Fibroblast of villous mesenchyme (primary cell): ENCODE results near the gene PPP2R3A. TPM values are rescaled to one million over a fixed set of nuclear protein-coding genes. Genes with fewer than 3 reads are reported as not detected.
"Not testable (repeated sequence)": the region's sequence is repeated elsewhere in the genome, so short reads cannot be mapped to it uniquely, and the experiment has no call there.

Source experiments
- DNase-seq: peaks from one replicate; pipeline ENCODE4 v3.0.0-alpha.2; 2010; ENCODE audit warnings: low read depth
- H3K4me3 ChIP-seq: 2 replicates; pipeline ENCODE4 v1.5.1; 2011; ENCODE audit warnings: low read depth, mild to moderate bottlenecking, low read length
- total RNA-seq: library from RNA; depleted of rRNA; stranded (reverse); fragments of >200 nt; gene quantifications from 2 replicates; pipeline ENCODE4 v1.2.3, GENCODE V29; 2012
- TF ChIP-seq, protein P1 (sequence below): IDR thresholded peaks from 2 replicates; pipeline ENCODE4 v1.5.1; 2012; ENCODE audit warnings: low read depth, mild to moderate bottlenecking, low read length; ENCODE audit not compliant: insufficient read depth

PPP2R3A gene
- total RNA-seq, 1 donor: 25.9 TPM

- no peak overlapping the region for H3K4me3 ChIP-seq
- TF ChIP-seq, protein P1, sequence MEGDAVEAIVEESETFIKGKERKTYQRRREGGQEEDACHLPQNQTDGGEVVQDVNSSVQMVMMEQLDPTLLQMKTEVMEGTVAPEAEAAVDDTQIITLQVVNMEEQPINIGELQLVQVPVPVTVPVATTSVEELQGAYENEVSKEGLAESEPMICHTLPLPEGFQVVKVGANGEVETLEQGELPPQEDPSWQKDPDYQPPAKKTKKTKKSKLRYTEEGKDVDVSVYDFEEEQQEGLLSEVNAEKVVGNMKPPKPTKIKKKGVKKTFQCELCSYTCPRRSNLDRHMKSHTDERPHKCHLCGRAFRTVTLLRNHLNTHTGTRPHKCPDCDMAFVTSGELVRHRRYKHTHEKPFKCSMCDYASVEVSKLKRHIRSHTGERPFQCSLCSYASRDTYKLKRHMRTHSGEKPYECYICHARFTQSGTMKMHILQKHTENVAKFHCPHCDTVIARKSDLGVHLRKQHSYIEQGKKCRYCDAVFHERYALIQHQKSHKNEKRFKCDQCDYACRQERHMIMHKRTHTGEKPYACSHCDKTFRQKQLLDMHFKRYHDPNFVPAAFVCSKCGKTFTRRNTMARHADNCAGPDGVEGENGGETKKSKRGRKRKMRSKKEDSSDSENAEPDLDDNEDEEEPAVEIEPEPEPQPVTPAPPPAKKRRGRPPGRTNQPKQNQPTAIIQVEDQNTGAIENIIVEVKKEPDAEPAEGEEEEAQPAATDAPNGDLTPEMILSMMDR: no peak
- DNase-seq: no peak
These were observed 187.4 kb downstream of the PPP2R3A start for GRCh38 chr3:136152963-136153362.

GRCh38 chr3:136161516-136161915 is 196.0 kb downstream of the PPP2R3A start:
- TF ChIP-seq, protein P1: no peak
- no peak overlapping the region for H3K4me3 ChIP-seq
- no peak for DNase-seq

DNA sequence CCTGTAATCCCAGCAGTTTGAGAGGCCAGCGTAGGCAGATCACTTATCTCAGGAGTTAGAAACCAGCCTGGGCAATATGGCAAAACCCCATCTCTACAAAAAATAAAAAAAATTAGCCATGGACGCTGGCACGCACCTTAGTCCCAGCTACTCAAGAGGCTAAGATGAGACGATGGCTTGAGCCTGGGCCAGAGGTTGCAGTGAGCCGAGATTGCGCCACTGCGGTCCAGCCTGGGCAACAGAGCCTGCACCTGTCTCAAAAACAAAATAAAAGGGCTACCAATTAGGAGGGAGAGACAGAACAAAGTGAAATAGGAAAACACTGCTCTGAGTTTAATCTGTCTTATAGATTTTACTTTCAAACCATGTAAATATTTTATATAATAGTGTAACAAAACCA is 196.8 kb downstream of the PPP2R3A start:
- DNase-seq: no peak
- TF ChIP-seq, protein P1: no peak
- H3K4me3 ChIP-seq: no peak overlapping the region

GRCh38 chr3:136163607-136164006 is 198.1 kb downstream of the PPP2R3A start:
- not testable (repeated sequence) for H3K4me3 ChIP-seq

DNA sequence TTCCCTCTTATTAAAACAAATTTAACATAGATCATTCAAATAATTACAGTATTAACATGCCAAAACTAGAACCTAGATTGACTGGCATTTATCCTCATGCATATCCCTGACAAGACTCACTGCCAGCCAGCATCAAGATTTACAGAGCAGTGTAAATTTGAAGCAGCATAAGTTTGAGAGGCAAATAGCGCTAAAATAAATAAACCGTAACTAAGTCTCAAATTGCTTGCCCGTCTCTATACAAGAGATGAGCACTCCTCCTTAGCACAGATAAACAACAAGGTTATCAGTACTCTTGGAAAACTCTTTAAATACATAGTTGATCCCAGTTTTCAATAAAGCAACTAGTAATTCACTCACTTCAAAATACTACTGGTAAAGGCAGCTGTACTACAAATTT is 201.0 kb downstream of the PPP2R3A start:
- peak; percentile 25 for DNase-seq
- TF ChIP-seq, protein P1: no peak

More at GRCh38 chr3:136163607-136164006, 198.1 kb downstream of the PPP2R3A start:
- DNase-seq: not testable (repeated sequence)

GRCh38 chr3:136168236-136168635 is 202.7 kb downstream of the PPP2R3A start:
- not testable (repeated sequence) for H3K4me3 ChIP-seq, DNase-seq

More for the DNA sequence above, 201.0 kb downstream of the PPP2R3A start:
- H3K4me3 ChIP-seq: no peak overlapping the region

DNA sequence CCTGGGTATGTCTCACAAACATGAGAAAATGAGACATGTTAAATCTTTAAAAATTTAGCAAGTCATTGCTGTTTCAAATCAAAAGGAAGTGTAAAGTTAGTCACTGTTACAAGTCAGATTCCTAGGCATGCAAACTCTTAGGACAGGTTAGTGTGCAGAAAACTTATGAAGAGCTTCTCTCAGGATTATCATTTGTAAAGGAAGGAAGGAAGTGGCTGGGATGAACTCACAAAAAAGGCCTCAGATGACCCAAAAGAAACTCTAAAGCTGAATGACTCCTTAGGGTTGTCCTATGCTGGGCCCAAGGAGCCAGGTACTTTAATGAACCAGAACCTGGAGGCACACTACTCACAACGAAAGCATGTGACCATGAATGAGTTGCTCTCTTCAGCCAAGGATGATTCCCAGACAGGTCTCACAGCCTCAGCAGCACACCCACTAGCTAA is 205.6 kb downstream of the PPP2R3A start:
- H3K4me3 ChIP-seq: no peak overlapping the region
- TF ChIP-seq, protein P1: no peak
- no peak for DNase-seq

DNA sequence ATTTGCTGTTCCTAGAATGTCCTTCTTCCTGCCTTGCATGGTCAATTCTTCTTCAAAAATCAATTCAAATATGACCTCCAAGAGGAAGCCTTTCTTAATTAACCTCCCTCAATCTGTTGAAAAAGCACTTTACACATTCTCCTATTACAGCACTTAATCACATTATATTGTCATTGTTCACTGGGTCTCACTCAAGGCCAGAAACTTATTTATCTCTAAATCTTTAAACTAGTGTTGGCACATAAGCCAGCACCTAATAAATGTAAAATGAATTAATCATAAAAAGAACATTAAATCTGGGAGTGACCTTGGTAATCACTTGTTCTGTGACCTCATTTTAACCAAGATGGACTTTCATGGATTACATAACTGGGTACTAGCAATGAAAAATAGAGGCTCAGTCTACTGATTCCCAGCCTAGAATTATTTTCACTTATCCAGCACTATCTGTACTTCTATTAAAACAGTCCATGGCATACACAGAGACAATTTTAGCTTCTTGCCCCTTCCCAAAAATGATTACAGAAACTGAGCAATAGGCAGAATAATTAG is 208.5 kb downstream of the PPP2R3A start:
- DNase-seq: no peak
- H3K4me3 ChIP-seq: no peak overlapping the region
- TF ChIP-seq, protein P1: no peak
